ENCODE data around the gene RNF43.
A peak's percentile ranks its signal among the peaks of the same experiment; 100 is the strongest.

Gene RNF43

GRCh38 chr17:58377093-58377601, 40.2 kb downstream of the RNF43 start:
- H3K4me3 ChIP-seq (ENCODE audit: low read length in 2 of 2): peak overlapping the region in 1 of 2 donors; percentile 15
- no peaks in the 10 kb centered on the region for H3K27me3 ChIP-seq (ENCODE audit: control insufficient read depth in 2 of 2, insufficient read depth in 2 of 2, low read length in 2 of 2)
- H3K27ac ChIP-seq (ENCODE audit: low read depth in 2 of 2, low read length in 2 of 2): peak overlapping the region; percentile 82 to 83
- H3K9ac ChIP-seq (ENCODE audit: low read depth in 1 of 2, low read length in 2 of 2): peak overlapping the region; percentile 5 to 30
- peaks cover 2 to 7% of the 10 kb centered on the region in 2 donors for H3K36me3 ChIP-seq (ENCODE audit: control insufficient read depth in 2 of 2, insufficient read depth in 2 of 2, low read length in 2 of 2)
- H3K9me3 ChIP-seq (ENCODE audit: control insufficient read depth in 2 of 2, low read length in 2 of 2): no peaks in the 10 kb centered on the region
- peaks cover 48 to 71% of the 10 kb centered on the region in 2 donors for H3K4me1 ChIP-seq (ENCODE audit: control insufficient read depth in 2 of 2, insufficient read depth in 2 of 2, low read length in 2 of 2)

DNA sequence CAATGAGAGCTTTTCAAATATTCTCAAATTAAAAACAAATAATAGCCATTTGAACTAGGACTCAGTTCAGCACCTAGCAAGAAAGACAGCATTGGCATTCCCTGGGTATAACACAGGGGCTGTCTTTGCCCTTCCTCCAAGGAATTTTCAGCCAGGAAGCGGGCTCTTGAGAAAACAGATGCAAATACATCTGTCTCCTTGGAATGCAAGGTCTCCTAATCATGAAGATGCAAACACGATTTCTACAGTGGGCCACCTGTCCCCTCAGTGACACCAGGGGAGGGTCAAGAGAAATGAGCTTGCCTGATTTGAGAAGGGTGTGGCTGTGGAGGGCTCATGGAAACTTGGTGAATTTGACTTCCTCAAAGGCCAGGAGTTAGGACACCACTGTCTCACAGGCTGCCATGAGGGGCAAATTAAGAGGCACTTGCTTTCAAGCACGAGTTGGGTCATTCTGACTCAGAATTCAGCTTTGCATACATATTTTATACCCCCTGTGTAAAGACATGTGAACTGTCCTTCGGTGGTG, 40.8 kb downstream of the RNF43 start:
- Histone ChIP-seq H3K4me3 (ENCODE audit: low read length in 2 of 2) (peak overlapping the region; percentile 15 to 31), H3K9me3 (ENCODE audit: control insufficient read depth in 2 of 2, low read length in 2 of 2) (no peaks in the 10 kb centered on the region), H3K4me1 (ENCODE audit: control insufficient read depth in 2 of 2, insufficient read depth in 2 of 2, low read length in 2 of 2) (peaks cover 42 to 65% of the 10 kb centered on the region in 2 donors), H3K27ac (ENCODE audit: low read depth in 2 of 2, low read length in 2 of 2) (peak overlapping the region; percentile 82 to 83), H3K27me3 (ENCODE audit: control insufficient read depth in 2 of 2, insufficient read depth in 2 of 2, low read length in 2 of 2) (no peaks in the 10 kb centered on the region), H3K36me3 (ENCODE audit: control insufficient read depth in 2 of 2, insufficient read depth in 2 of 2, low read length in 2 of 2) (peaks cover 2 to 11% of the 10 kb centered on the region in 2 donors), H3K9ac (ENCODE audit: low read depth in 1 of 2, low read length in 2 of 2) (peak overlapping the region in 1 of 2 donors; percentile 30)

- H3K36me3 ChIP-seq (ENCODE audit: control insufficient read depth in 2 of 2, insufficient read depth in 2 of 2, low read length in 2 of 2): peaks cover 3 to 13% of the 10 kb centered on the region in 2 donors
- H3K4me1 ChIP-seq (ENCODE audit: control insufficient read depth in 2 of 2, insufficient read depth in 2 of 2, low read length in 2 of 2): peaks cover 39 to 64% of the 10 kb centered on the region in 2 donors
- no peaks in the 10 kb centered on the region for H3K27me3 ChIP-seq (ENCODE audit: control insufficient read depth in 2 of 2, insufficient read depth in 2 of 2, low read length in 2 of 2)
- no peak overlapping the region for H3K4me3 ChIP-seq (ENCODE audit: low read length in 2 of 2)
- H3K27ac ChIP-seq (ENCODE audit: low read depth in 2 of 2, low read length in 2 of 2): peak overlapping the region; percentile 78 to 82
- no peaks in the 10 kb centered on the region for H3K9me3 ChIP-seq (ENCODE audit: control insufficient read depth in 2 of 2, low read length in 2 of 2)
- H3K9ac ChIP-seq (ENCODE audit: low read depth in 1 of 2, low read length in 2 of 2): peak overlapping the region in 1 of 2 donors; percentile 6
Measured at GRCh38 chr17:58375811-58376210, 41.5 kb downstream of the RNF43 start.

- peaks cover 42 to 64% of the 10 kb centered on the region in 2 donors for H3K4me1 ChIP-seq (ENCODE audit: control insufficient read depth in 2 of 2, insufficient read depth in 2 of 2, low read length in 2 of 2)
- peak overlapping the region; percentile 78 to 82 for H3K27ac ChIP-seq (ENCODE audit: low read depth in 2 of 2, low read length in 2 of 2)
- H3K36me3 ChIP-seq (ENCODE audit: control insufficient read depth in 2 of 2, insufficient read depth in 2 of 2, low read length in 2 of 2): peaks cover 8 to 13% of the 10 kb centered on the region in 2 donors
- H3K9me3 ChIP-seq (ENCODE audit: control insufficient read depth in 2 of 2, low read length in 2 of 2): no peaks in the 10 kb centered on the region
- H3K4me3 ChIP-seq (ENCODE audit: low read length in 2 of 2): peak overlapping the region in 1 of 2 donors; percentile 45
- no peak overlapping the region for H3K9ac ChIP-seq (ENCODE audit: low read depth in 1 of 2, low read length in 2 of 2)
- no peaks in the 10 kb centered on the region for H3K27me3 ChIP-seq (ENCODE audit: control insufficient read depth in 2 of 2, insufficient read depth in 2 of 2, low read length in 2 of 2)
Measured at GRCh38 chr17:58375256-58375655, 42.1 kb downstream of the RNF43 start.

- Histone ChIP-seq H3K4me3 (ENCODE audit: low read length in 2 of 2) (no peak overlapping the region), H3K36me3 (ENCODE audit: control insufficient read depth in 2 of 2, insufficient read depth in 2 of 2, low read length in 2 of 2) (peaks cover 8 to 13% of the 10 kb centered on the region in 2 donors), H3K9ac (ENCODE audit: low read depth in 1 of 2, low read length in 2 of 2) (no peak overlapping the region), H3K27me3 (ENCODE audit: control insufficient read depth in 2 of 2, insufficient read depth in 2 of 2, low read length in 2 of 2) (no peaks in the 10 kb centered on the region), H3K4me1 (ENCODE audit: control insufficient read depth in 2 of 2, insufficient read depth in 2 of 2, low read length in 2 of 2) (peaks cover 47 to 60% of the 10 kb centered on the region in 2 donors), H3K9me3 (ENCODE audit: control insufficient read depth in 2 of 2, low read length in 2 of 2) (no peaks in the 10 kb centered on the region), H3K27ac (ENCODE audit: low read depth in 2 of 2, low read length in 2 of 2) (no peak overlapping the region)
Measured at GRCh38 chr17:58373923-58374322, 43.4 kb downstream of the RNF43 start.

GRCh38 chr17:58373003-58373402, 44.3 kb downstream of the RNF43 start:
- H3K27me3 ChIP-seq (ENCODE audit: control insufficient read depth in 2 of 2, insufficient read depth in 2 of 2, low read length in 2 of 2): no peaks in the 10 kb centered on the region
- H3K9me3 ChIP-seq (ENCODE audit: control insufficient read depth in 2 of 2, low read length in 2 of 2): no peaks in the 10 kb centered on the region
- no peak overlapping the region for H3K27ac ChIP-seq (ENCODE audit: low read depth in 2 of 2, low read length in 2 of 2)
- peaks cover 8 to 13% of the 10 kb centered on the region in 2 donors for H3K36me3 ChIP-seq (ENCODE audit: control insufficient read depth in 2 of 2, insufficient read depth in 2 of 2, low read length in 2 of 2)
- no peak overlapping the region for H3K4me3 ChIP-seq (ENCODE audit: low read length in 2 of 2)
- H3K4me1 ChIP-seq (ENCODE audit: control insufficient read depth in 2 of 2, insufficient read depth in 2 of 2, low read length in 2 of 2): peaks cover 47 to 55% of the 10 kb centered on the region in 2 donors
- H3K9ac ChIP-seq (ENCODE audit: low read depth in 1 of 2, low read length in 2 of 2): no peak overlapping the region

DNA sequence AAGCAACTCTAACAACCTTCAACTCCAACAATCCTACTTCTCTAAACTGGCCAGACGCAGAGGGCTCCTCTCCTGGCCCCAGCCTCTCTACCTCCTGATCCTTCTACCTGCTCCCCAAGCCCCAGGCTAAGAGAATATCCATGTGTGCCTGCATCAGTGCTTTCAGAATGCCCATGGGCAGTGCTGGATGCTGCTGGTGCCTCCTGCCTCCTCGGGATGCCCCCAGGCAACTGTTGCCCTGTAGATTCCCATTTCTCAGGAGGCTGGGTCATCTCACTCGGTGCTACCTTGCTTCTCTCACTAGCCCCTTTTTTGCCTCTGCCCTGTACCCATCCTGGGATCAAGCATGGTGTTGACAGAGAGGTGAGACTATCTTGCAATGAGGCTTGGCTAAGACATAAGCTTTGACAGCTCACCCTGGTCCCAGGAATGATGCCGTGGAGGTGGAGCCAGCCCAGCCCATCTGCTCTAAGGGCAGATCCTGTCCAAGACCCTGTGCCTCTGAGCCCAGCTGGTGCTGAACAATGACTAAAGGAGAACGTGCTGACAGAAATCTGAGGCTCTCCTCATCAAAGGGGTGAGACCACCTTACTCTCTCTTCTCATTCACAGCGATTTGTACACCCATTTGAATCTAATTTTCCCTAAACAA, 45.9 kb downstream of the RNF43 start:
- H3K36me3 ChIP-seq (ENCODE audit: control insufficient read depth in 2 of 2, insufficient read depth in 2 of 2, low read length in 2 of 2): peaks cover 11 to 19% of the 10 kb centered on the region in 2 donors
- peaks cover 47 to 52% of the 10 kb centered on the region in 2 donors for H3K4me1 ChIP-seq (ENCODE audit: control insufficient read depth in 2 of 2, insufficient read depth in 2 of 2, low read length in 2 of 2)
- no peaks in the 10 kb centered on the region for H3K9me3 ChIP-seq (ENCODE audit: control insufficient read depth in 2 of 2, low read length in 2 of 2)
- H3K4me3 ChIP-seq (ENCODE audit: low read length in 2 of 2): no peak overlapping the region
- no peak overlapping the region for H3K9ac ChIP-seq (ENCODE audit: low read depth in 1 of 2, low read length in 2 of 2)
- no peaks in the 10 kb centered on the region for H3K27me3 ChIP-seq (ENCODE audit: control insufficient read depth in 2 of 2, insufficient read depth in 2 of 2, low read length in 2 of 2)
- H3K27ac ChIP-seq (ENCODE audit: low read depth in 2 of 2, low read length in 2 of 2): peak overlapping the region in 1 of 2 donors; percentile 84

GRCh38 chr17:58370716-58371115, 46.6 kb downstream of the RNF43 start:
- no peaks in the 10 kb centered on the region for H3K27me3 ChIP-seq (ENCODE audit: control insufficient read depth in 2 of 2, insufficient read depth in 2 of 2, low read length in 2 of 2)
- peaks cover 47 to 52% of the 10 kb centered on the region in 2 donors for H3K4me1 ChIP-seq (ENCODE audit: control insufficient read depth in 2 of 2, insufficient read depth in 2 of 2, low read length in 2 of 2)
- H3K27ac ChIP-seq (ENCODE audit: low read depth in 2 of 2, low read length in 2 of 2): peak overlapping the region; percentile 84 to 86
- H3K36me3 ChIP-seq (ENCODE audit: control insufficient read depth in 2 of 2, insufficient read depth in 2 of 2, low read length in 2 of 2): peaks cover 11 to 19% of the 10 kb centered on the region in 2 donors
- H3K9ac ChIP-seq (ENCODE audit: low read depth in 1 of 2, low read length in 2 of 2): no peak overlapping the region
- no peak overlapping the region for H3K4me3 ChIP-seq (ENCODE audit: low read length in 2 of 2)
- H3K9me3 ChIP-seq (ENCODE audit: control insufficient read depth in 2 of 2, low read length in 2 of 2): no peaks in the 10 kb centered on the region

GRCh38 chr17:58370309-58370708, 47.0 kb downstream of the RNF43 start:
- Histone ChIP-seq H3K4me1 (ENCODE audit: control insufficient read depth in 2 of 2, insufficient read depth in 2 of 2, low read length in 2 of 2) (peaks cover 47 to 52% of the 10 kb centered on the region in 2 donors), H3K9ac (ENCODE audit: low read depth in 1 of 2, low read length in 2 of 2) (no peak overlapping the region)

More at GRCh38 chr17:58370309-58370708, 47.0 kb downstream of the RNF43 start:
- Histone ChIP-seq H3K36me3 (ENCODE audit: control insufficient read depth in 2 of 2, insufficient read depth in 2 of 2, low read length in 2 of 2) (peaks cover 11 to 19% of the 10 kb centered on the region in 2 donors), H3K9me3 (ENCODE audit: control insufficient read depth in 2 of 2, low read length in 2 of 2) (no peaks in the 10 kb centered on the region), H3K4me3 (ENCODE audit: low read length in 2 of 2) (no peak overlapping the region), H3K27me3 (ENCODE audit: control insufficient read depth in 2 of 2, insufficient read depth in 2 of 2, low read length in 2 of 2) (no peaks in the 10 kb centered on the region), H3K27ac (ENCODE audit: low read depth in 2 of 2, low read length in 2 of 2) (peak overlapping the region; percentile 84 to 86)

Data from mucosa of rectum (tissue), 2 donors.